Measurements from ENCODE around the gene ROBO3. TPM values are rescaled to one million over a fixed set of nuclear protein-coding genes. Genes with fewer than 3 reads are reported as not detected.

Gene ROBO3
- total RNA-seq, 2 experiments from 2014 or later = 26.2 to 27.2 TPM

- intact Hi-C loops (cut with DNase I, micrococcal nuclease) = no loop called here
- Mint-ChIP-seq H3K27ac (no peak overlapping the region), H3K27me3 (peaks cover 96% of the 10 kb centered on the region), H3K4me3 (peak overlapping the region; percentile 50), H3K4me1 (ENCODE audit: low read depth) (peaks cover 47% of the 10 kb centered on the region), H3K9me3 (no peaks in the 10 kb centered on the region), H3K36me3 (ENCODE audit: low read depth) (no peaks in the 10 kb centered on the region)
- Histone ChIP-seq H3K9me3 (ENCODE audit: control insufficient read depth in 1 of 2, insufficient read depth in 1 of 2, low read length in 2 of 2) (peaks cover 0 to 24% of the 10 kb centered on the region in 2 experiments), H3K27ac (ENCODE audit: low read depth in 1 of 2, low read length in 2 of 2) (no peak overlapping the region), H3K4me1 (ENCODE audit: insufficient read depth, low read length) (peaks cover 47% of the 10 kb centered on the region), H3K27me3 (ENCODE audit: control insufficient read depth in 1 of 2, insufficient read depth in 2 of 2, low read length in 2 of 2) (peaks cover 76 to 96% of the 10 kb centered on the region in 2 experiments), H3K36me3 (ENCODE audit: insufficient read depth, low read length) (no peaks in the 10 kb centered on the region), H3K4me3 (ENCODE audit: low read length) (peak overlapping the region; percentile 5)
- CTCF ChIA-PET = interaction anchor here (1.5 kb wide), 1 partner anchor 96 kb away, joined by 3 read pairs; no protein-coding TSS in a partner anchor
- DNase-seq (peak in 1 of 14 experiments; percentile 37), ATAC-seq (ENCODE audit: poor library complexity) (no peak)
- POLR2A ChIA-PET = no interaction called here
- TF ChIP-seq CTCF (IDR thresholded peaks at IDR 0.05) = no peak
These were observed 3.4 kb downstream of the ROBO3 start for GRCh38 chr11:124868331-124869274.

- H3K4me3 ChIP-seq (ENCODE audit: low read length) = peak overlapping the region; percentile 5
- peaks cover 0 to 21% of the 10 kb centered on the region in 2 experiments for H3K9me3 ChIP-seq (ENCODE audit: control insufficient read depth in 1 of 2, insufficient read depth in 1 of 2, low read length in 2 of 2)
- H3K36me3 Mint-ChIP-seq (ENCODE audit: low read depth) = no peaks in the 10 kb centered on the region
- intact Hi-C loops (cut with DNase I, micrococcal nuclease) = no loop called here
- H3K9me3 Mint-ChIP-seq = no peaks in the 10 kb centered on the region
- DNase-seq (no peak), ATAC-seq (ENCODE audit: poor library complexity) (no peak)
- H3K27me3 ChIP-seq (ENCODE audit: control insufficient read depth in 1 of 2, insufficient read depth in 2 of 2, low read length in 2 of 2) = peaks cover 73 to 96% of the 10 kb centered on the region in 2 experiments
- peaks cover 96% of the 10 kb centered on the region for H3K27me3 Mint-ChIP-seq
- H3K27ac ChIP-seq (ENCODE audit: low read depth in 1 of 2, low read length in 2 of 2) = no peak overlapping the region
- no peaks in the 10 kb centered on the region for H3K36me3 ChIP-seq (ENCODE audit: insufficient read depth, low read length)
- TF ChIP-seq CTCF (IDR thresholded peaks at IDR 0.05) = no peak
- H3K4me1 Mint-ChIP-seq (ENCODE audit: low read depth) = peaks cover 39% of the 10 kb centered on the region
- H3K4me1 ChIP-seq (ENCODE audit: insufficient read depth, low read length) = peaks cover 45% of the 10 kb centered on the region
- CTCF ChIA-PET = interaction anchor here (1.5 kb wide), 1 partner anchor 97 kb away, joined by 3 read pairs; no protein-coding TSS in a partner anchor
- no peak overlapping the region for H3K27ac Mint-ChIP-seq
- POLR2A ChIA-PET = no interaction called here
- peak overlapping the region; percentile 50 for H3K4me3 Mint-ChIP-seq
These were observed 4.1 kb downstream of the ROBO3 start for GRCh38 chr11:124869331-124869730.

- no peak overlapping the region for H3K4me3 Mint-ChIP-seq
- POLR2A ChIA-PET = no interaction called here
- peaks cover 43% of the 10 kb centered on the region for H3K4me1 ChIP-seq (ENCODE audit: insufficient read depth, low read length)
These were observed 4.7 kb downstream of the ROBO3 start for GRCh38 chr11:124869856-124870387.

More at GRCh38 chr11:124869856-124870387, 4.7 kb downstream of the ROBO3 start:
- no peak for ATAC-seq (ENCODE audit: poor library complexity)
- CTCF ChIA-PET = no interaction called here
- H3K27me3 Mint-ChIP-seq = peaks cover 95% of the 10 kb centered on the region
- intact Hi-C loops (cut with DNase I, micrococcal nuclease) = no loop called here
- H3K27ac Mint-ChIP-seq = no peak overlapping the region
- H3K4me3 ChIP-seq (ENCODE audit: low read length) = no peak overlapping the region
- no peak for TF ChIP-seq CTCF (IDR thresholded peaks at IDR 0.05)
- no peaks in the 10 kb centered on the region for H3K36me3 Mint-ChIP-seq (ENCODE audit: low read depth)
- no peaks in the 10 kb centered on the region for H3K9me3 Mint-ChIP-seq
- no peak for DNase-seq
- H3K27me3 ChIP-seq (ENCODE audit: control insufficient read depth in 1 of 2, insufficient read depth in 2 of 2, low read length in 2 of 2) = peaks cover 67 to 96% of the 10 kb centered on the region in 2 experiments
- no peak overlapping the region for H3K27ac ChIP-seq (ENCODE audit: low read depth in 1 of 2, low read length in 2 of 2)
- H3K9me3 ChIP-seq (ENCODE audit: control insufficient read depth in 1 of 2, insufficient read depth in 1 of 2, low read length in 2 of 2) = peaks cover 0 to 23% of the 10 kb centered on the region in 2 experiments
- no peaks in the 10 kb centered on the region for H3K36me3 ChIP-seq (ENCODE audit: insufficient read depth, low read length)
- peaks cover 39% of the 10 kb centered on the region for H3K4me1 Mint-ChIP-seq (ENCODE audit: low read depth)

Data from CD4-positive, alpha-beta T cell (primary cell).